Right lobe of liver (tissue), 6 donors: ENCODE data around the gene ARF6. TPM values are rescaled to one million over a fixed set of nuclear protein-coding genes. Genes with fewer than 3 reads are reported as not detected.

Experiments used
- ATAC-seq, 4 donors: fragments of 200-7000 bp; cut with Tn5 transposase; one replicate each; pipeline ENCODE4 v1.9.1; 2020; ENCODE audit warnings: mild to moderate bottlenecking in 4 of 4, moderate library complexity in 4 of 4
- DNase-seq, 3 donors: peaks; one replicate each; pipeline ENCODE4 v3.0.0-alpha.2; 2020
- H3K27ac ChIP-seq, 3 donors: fragments of 200-600 bp; one replicate each; pipeline ENCODE4 v1.8.0; 2022
- H3K27me3 ChIP-seq, 2 donors: fragments of 200-600 bp; one replicate each; pipeline ENCODE4 v1.8.0; 2022
- H3K36me3 ChIP-seq, 4 donors: fragments of 200-600 bp; sonication (generic) in 1 of 4; one replicate each; pipeline versions ENCODE4 v1.5.1 to v1.8.0; 2017 to 2022; ENCODE audit warnings: control low read depth in 1 of 4
- H3K4me1 ChIP-seq, 4 donors: fragments of 200-600 bp; sonication (generic) in 1 of 4; one replicate each; pipeline versions ENCODE4 v1.5.1 to v1.8.0; 2017 to 2022; ENCODE audit warnings: control low read depth in 1 of 4
- H3K4me3 ChIP-seq, 3 donors: fragments of 200-600 bp; one replicate each; pipeline ENCODE4 v1.8.0; 2022
- H3K9me3 ChIP-seq, 4 donors: fragments of 200-600 bp; sonication (generic) in 1 of 4; one replicate each; pipeline versions ENCODE4 v1.5.1 to v1.8.0; 2017 to 2022; ENCODE audit warnings: control low read depth in 1 of 4
- POLR2A ChIP-seq: fragments of 450-650 bp; IDR thresholded peaks from one replicate; pipeline ENCODE4 v1.6.1; 2017; ENCODE audit warnings: antibody characterized with exemption, mild to moderate bottlenecking
- WGBS: methylation state at CpG from one replicate; pipeline ENCODE4 v1.1.6; 2018; ENCODE audit warnings: low coverage, low lambda C conversion rate; ENCODE audit not compliant: insufficient coverage; ENCODE audit errors: missing lambda C conversion rate; 5-methylcytosine and 5-hydroxymethylcytosine counted together
- intact Hi-C, 2 donors: fragments of 100-400 bp; cut with DNase I; formaldehyde crosslinking; loops; one replicate each; pipeline versions ENCODE4 v1.11.2 to v1.14.1; 2022
- long read RNA-seq: library from polyadenylated mRNA; unstranded; transcript quantifications from one replicate; pipeline ENCODE4 v2.0.0, GENCODE V29; 2019
- total RNA-seq, 6 experiments: library from RNA; depleted of rRNA in 2 of 6; stranded (reverse); fragments of >200 nt in 2 of 6; fragmentation: NEBNext Ultra II Directional in 3 of 6; extraction: Animal tissue kit (Norgen Biotek cat#: 25700) in 3 of 6; gene quantifications; one replicate each; pipeline versions ENCODE4 v1.1.0 to v1.2.4, GENCODE V29; 2016 to 2023
- TF ChIP-seq, protein P1 (sequence below), 4 donors: fragments of 200-600 bp in 3 of 4; fragments of 450-650 bp in 1 of 4; IDR thresholded peaks; one replicate each; pipeline versions ENCODE4 v1.5.1 to v1.8.0; 2016 to 2022; ENCODE audit warnings: antibody characterized with exemption in 4 of 4, mild to moderate bottlenecking in 2 of 4
- donor health status: DM: no; HTN: yes; CAD: no.
- donor health status: DM: no; HTN: no; CAD: no.
- donor health status: DM: no; HTN: no; CAD: no.
- donor health status: DM: no; HTN: yes; CAD: no.
- donor health status: DM: no; HTN: yes; CAD: no.

The ARF6 gene
- total RNA-seq, result 10 to 100 TPM; 21.1 to 41.4 (median 32.4) TPM
- long read RNA-seq, partial matches to known transcripts, result 0 of 8 reads
- long read RNA-seq, other reads (novel, unspliced or antisense), result 8 of 8 reads

DNA sequence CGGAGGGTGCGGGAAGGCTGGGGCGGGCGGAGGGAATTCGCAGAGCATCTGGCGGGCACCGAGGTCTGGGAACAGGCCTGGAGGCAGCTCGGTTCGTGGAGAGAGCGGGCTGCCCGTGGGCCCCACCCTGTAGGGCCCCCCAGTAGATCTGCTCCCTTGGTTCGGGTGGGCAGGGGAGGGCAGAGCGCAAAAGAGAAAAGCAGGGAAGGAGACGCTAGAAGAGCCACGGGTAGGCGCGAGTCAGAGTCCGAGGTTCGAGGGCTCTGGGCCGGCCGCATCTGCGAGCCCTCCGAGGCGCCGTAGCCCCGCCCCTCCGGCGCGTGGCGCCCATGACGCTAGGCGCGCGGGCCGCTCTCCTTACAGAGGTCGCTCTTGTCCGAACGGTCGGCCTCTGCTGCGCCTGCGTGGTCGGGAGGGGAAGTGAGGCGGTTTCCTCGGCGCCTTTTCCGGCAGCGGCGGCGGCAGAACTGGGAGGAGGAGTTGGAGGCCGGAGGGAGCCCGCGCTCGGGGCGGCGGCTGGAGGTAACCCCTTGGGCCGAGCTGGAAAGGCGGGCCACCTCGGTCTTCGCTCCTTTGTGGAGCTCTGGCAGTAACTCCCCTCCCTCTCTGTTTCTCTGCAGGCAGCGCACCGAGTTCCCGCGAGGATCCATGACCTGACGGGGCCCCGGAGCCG is at the start of gene ARF6:
Gene ARF6 (plus strand): TSS at position 447 of the 673 bp plus-strand sequence. CDS start 655 bp downstream, outside the sequence.
- Histone ChIP-seq H3K27me3 (no peaks in the 10 kb centered on the region), H3K4me3 (peak within 1 kb of the TSS; percentile 94 to 99 (median 98)), H3K36me3 (no peaks in the 10 kb centered on the region), H3K9me3 (no peaks in the 10 kb centered on the region), H3K4me1 (peaks cover 0 to 38% (median 10%) of the 10 kb centered on the region in 4 donors), H3K27ac (peak within 1 kb of the TSS; percentile 99 to 100 (median 99))
- WGBS, result 0% methylated on average over 8 of the region's 66 CpGs
- TF ChIP-seq, protein P1, sequence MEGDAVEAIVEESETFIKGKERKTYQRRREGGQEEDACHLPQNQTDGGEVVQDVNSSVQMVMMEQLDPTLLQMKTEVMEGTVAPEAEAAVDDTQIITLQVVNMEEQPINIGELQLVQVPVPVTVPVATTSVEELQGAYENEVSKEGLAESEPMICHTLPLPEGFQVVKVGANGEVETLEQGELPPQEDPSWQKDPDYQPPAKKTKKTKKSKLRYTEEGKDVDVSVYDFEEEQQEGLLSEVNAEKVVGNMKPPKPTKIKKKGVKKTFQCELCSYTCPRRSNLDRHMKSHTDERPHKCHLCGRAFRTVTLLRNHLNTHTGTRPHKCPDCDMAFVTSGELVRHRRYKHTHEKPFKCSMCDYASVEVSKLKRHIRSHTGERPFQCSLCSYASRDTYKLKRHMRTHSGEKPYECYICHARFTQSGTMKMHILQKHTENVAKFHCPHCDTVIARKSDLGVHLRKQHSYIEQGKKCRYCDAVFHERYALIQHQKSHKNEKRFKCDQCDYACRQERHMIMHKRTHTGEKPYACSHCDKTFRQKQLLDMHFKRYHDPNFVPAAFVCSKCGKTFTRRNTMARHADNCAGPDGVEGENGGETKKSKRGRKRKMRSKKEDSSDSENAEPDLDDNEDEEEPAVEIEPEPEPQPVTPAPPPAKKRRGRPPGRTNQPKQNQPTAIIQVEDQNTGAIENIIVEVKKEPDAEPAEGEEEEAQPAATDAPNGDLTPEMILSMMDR (IDR thresholded peaks at IDR 0.05), result peak in 2 of 4 donors; percentile 23 to 36
- TF ChIP-seq POLR2A, result peak; percentile 98
- ATAC-seq, result peak; percentile 93 to 97 (median 96)
- peak; percentile 99 to 100 (median 99) for DNase-seq
- intact Hi-C loops, result loop anchor here in 1 of 2 donors (10.0 kb wide), 1 partner anchor 102 kb away; no protein-coding TSS in a partner anchor

DNA sequence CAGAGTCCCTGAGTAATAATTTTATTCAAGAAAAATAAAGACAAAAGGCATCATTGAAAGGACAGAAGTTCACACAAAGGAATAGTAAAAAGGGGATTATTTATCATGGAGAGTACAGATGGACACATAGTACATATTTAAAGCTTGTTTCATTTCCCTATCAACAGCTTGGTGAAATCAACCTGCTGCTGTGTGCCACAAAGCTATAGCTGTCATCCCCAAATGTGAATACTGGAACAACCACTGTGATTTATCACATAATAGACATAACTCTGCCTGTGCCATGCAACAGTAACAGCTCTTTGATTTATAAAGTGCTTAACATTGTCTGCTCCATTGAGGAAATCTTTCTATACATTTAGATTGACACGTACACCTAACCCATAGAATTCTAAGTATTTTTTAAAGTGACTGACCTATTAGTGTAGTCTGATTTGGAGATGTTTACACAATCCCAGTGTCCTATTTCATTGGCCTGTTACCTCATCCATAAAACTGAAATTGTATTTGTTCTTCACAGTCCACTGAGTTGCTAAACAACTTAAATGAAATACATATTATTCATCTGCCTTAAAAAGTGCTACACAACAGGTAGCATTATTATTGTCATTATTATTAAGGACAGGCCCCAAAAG is 43.6 kb upstream of the ARF6 start:
- no peak overlapping the region for H3K27ac ChIP-seq
- TF ChIP-seq POLR2A, result no peak
- TF ChIP-seq, protein P1 (IDR thresholded peaks at IDR 0.05), result no peak
- 70% methylated on average over 1 of the region's 1 CpG for WGBS
- peaks cover 0 to 19% (median 3%) of the 10 kb centered on the region in 4 donors for H3K4me1 ChIP-seq
- DNase-seq, result no peak
- peaks cover 0 to 40% (median 5%) of the 10 kb centered on the region in 4 donors for H3K36me3 ChIP-seq
- intact Hi-C loops, result no loop called here
- H3K27me3 ChIP-seq, result no peaks in the 10 kb centered on the region
- no peaks in the 10 kb centered on the region for H3K9me3 ChIP-seq
- ATAC-seq, result no peak
- no peak overlapping the region for H3K4me3 ChIP-seq

DNA sequence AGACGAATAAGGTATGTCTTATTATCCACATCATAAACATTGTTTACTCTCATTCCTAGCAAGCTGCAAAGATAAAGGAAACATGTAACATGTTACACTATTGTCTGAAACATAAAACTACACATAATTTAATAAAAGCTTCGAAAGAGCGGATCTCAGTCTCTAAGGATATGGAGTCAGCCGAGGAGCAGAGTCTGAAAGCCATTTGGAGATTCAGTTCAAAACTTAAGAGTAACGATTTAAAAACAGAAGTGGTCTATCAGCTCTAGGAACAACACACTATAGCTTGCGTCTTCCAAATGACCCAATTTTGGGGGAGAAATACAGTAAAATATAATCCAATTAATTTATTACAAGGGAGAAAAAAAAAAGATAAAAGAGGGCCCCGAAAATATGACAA is 41.1 kb upstream of the ARF6 start:
- no peaks in the 10 kb centered on the region for H3K9me3 ChIP-seq
- DNase-seq, result no peak
- TF ChIP-seq POLR2A, result no peak
- TF ChIP-seq, protein P1 (IDR thresholded peaks at IDR 0.05), result no peak
- 5% methylated on average over 7 of the region's 7 CpGs for WGBS
- no peaks in the 10 kb centered on the region for H3K27me3 ChIP-seq
- ATAC-seq, result no peak
- H3K4me3 ChIP-seq, result peak overlapping the region; percentile 71 to 90 (median 82)
- H3K27ac ChIP-seq, result peak overlapping the region; percentile 70 to 94 (median 83)
- H3K4me1 ChIP-seq, result peaks cover 0 to 19% (median 3%) of the 10 kb centered on the region in 4 donors
- peaks cover 0 to 21% (median 2%) of the 10 kb centered on the region in 4 donors for H3K36me3 ChIP-seq
- intact Hi-C loops, result no loop called here

DNA sequence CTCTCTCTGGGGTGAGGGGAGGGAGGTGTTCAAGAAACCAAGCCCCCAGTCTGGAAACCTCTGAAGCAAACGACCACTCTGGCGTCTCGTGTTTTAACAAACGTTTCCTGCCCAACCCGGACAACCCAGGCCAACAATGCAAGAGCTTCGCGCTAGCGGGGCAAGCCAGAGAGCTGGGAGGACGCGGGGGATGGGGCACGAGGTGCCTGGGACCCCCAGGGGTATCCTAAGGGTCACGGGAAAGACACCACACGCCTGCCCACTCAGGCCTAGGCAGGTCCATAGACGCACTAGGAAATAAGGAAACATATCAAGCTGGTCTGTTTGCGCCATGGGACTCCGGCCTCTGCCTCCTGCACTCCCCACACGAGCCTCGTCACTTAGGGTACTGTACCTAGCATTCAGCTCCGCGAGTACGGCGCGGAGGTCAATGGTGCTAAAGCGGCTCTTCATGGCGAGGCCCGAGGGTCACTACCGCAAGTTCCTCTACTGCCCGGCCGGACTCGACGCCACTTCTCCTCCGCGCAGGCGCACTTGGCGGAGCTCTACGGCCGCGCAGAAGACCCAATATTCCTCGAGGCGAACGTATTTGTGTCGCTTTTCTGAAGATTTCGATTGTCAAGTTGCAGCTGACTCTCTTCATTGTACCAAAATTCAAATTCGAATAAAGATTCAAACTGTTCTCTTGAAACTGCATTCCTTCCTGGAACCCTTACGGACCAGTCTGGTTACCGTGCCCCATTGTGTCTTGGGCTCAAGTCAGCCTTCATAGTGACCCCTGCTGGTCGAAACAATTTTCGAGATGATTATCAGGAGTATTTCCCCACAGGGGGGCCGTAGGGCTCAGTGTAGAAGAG is 40.4 kb upstream of the ARF6 start, which contains the start of gene NEMF:
Gene NEMF (minus strand): TSS at position 488 of the 857 bp plus-strand sequence. CDS start 35 bp downstream, at position 453.
- peak; percentile 87 to 91 (median 89) for DNase-seq
- 0% methylated on average over 23 of the region's 49 CpGs for WGBS
- peak; percentile 90 for TF ChIP-seq POLR2A
- TF ChIP-seq, protein P1 (IDR thresholded peaks at IDR 0.05), result peak; percentile 76 to 85 (median 82)
- H3K4me1 ChIP-seq, result peaks cover 0 to 19% (median 3%) of the 10 kb centered on the region in 4 donors
- intact Hi-C loops, result no loop called here
- peak within 1 kb of the TSS; percentile 70 to 94 (median 83) for H3K27ac ChIP-seq
- no peaks in the 10 kb centered on the region for H3K9me3 ChIP-seq
- peaks cover 0 to 16% (median 2%) of the 10 kb centered on the region in 4 donors for H3K36me3 ChIP-seq
- H3K27me3 ChIP-seq, result no peaks in the 10 kb centered on the region
- peak within 1 kb of the TSS; percentile 71 to 90 (median 82) for H3K4me3 ChIP-seq
- ATAC-seq, result peak; percentile 86 to 91 (median 88)
